AG04450 (cell line): ENCODE data around the gene SLC66A3. TPM values are rescaled to one million over a fixed set of nuclear protein-coding genes. Genes with fewer than 3 reads are reported as not detected.
"Not testable (repeated sequence)": the region's sequence is repeated elsewhere in the genome, so short reads cannot be mapped to it uniquely, and the experiment has no call there.

ENCODE experiments used
- CTCF ChIA-PET: fragments of 300-600, 350-600 bp; formaldehyde crosslinking; extraction: SDS; loops from one replicate; lab custom pipeline; 2022; ENCODE audit warnings: antibody characterized with exemption, inconsistent platforms; lab: Charles Lee
- POLR2A ChIA-PET: fragments of 350-600 bp; formaldehyde crosslinking; extraction: SDS; loops from one replicate; lab custom pipeline; 2021; ENCODE audit warnings: antibody characterized with exemption, inconsistent platforms; lab: Yijun Ruan, JAX
- DNase-seq: peaks from one replicate; pipeline ENCODE4 v3.0.0-alpha.2; 2011; ENCODE audit warnings: low read depth, low spot score
- H3K27ac ChIP-seq: one replicate; pipeline ENCODE4 v1.5.1; 2012; ENCODE audit warnings: low read depth, low read length, control low read depth
- H3K27me3 ChIP-seq: one replicate; pipeline ENCODE4 v1.6.0; 2012; ENCODE audit warnings: low read length; ENCODE audit not compliant: control insufficient read depth, insufficient read depth
- H3K4me3 ChIP-seq: 2 replicates; pipeline ENCODE4 v1.5.1; 2011; ENCODE audit warnings: mild to moderate bottlenecking, low read depth, low read length, control low read depth
- H3K9me3 ChIP-seq: 2 replicates; pipeline ENCODE4 v1.5.1; 2012; ENCODE audit warnings: low read length; ENCODE audit not compliant: control insufficient read depth, insufficient read depth
- polyA plus RNA-seq: library from polyadenylated mRNA; depleted of rRNA; stranded (reverse); fragments of >200 nt; gene quantifications from 2 replicates; pipeline ENCODE4 v1.2.3, GENCODE V29; 2011
- TF ChIP-seq, protein P1 (sequence below): IDR thresholded peaks from 2 replicates; pipeline ENCODE4 v1.5.1; 2011; ENCODE audit warnings: low read depth, low read length, control low read depth, inconsistent platforms

SLC66A3 gene
- polyA plus RNA-seq, 1 experiment = 40.1 TPM

DNA sequence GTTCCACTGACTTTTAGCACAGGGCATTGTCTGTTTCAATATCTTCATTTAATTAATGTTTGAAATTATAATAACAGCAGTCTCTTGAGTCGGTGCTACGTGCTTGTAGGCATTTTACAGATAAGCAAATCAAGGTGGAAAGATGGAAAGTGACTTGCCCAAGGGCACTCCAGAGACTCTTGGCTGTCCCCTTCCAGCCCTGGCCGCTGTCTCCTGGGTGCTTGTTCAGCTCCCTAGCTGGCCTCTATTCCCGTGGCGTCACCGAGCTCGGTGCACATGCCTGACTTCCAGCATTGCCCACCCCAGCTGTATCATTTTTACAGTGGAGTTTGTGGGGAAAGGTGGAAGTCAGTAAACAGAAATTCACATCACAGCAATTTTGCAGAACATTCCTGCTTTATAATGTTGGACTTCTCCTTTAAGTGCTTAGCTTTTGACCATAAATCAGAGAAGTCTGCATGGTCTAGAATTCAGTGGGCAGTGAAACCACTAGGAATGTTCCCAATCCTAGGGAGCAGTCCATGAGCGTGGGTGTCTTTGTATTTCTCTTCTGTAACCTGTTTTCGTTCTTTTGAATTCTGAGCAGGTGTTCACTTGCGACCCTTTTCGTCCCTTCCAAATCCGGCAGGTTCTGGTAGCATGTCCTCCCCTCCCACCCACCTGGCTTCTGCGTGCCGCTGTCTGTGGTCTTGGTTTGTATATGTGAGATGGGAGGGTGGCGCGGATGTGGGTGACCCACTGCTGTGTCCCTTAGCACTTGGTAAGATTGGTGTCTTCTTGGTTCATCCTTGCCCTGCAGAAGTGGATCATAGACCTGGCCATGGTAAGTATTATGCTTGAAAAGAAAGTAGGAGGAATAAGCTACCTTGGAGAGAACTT is 8.4 kb downstream of the SLC66A3 start:
- Histone ChIP-seq H3K27me3 (no peaks in the 10 kb centered on the region), H3K27ac (no peak overlapping the region), H3K4me3 (no peak overlapping the region), H3K9me3 (no peaks in the 10 kb centered on the region; the same call in 1 of the 2 replicates)
- ChIA-PET CTCF (interaction anchor here (1.0 to 1.5 kb wide), 2 partner anchors 32 to 331 kb away, joined by 3 to 6 read pairs; no protein-coding TSS in a partner anchor), POLR2A (interaction anchor here (0.5 to 0.6 kb wide), 2 partner anchors 29 to 279 kb away, joined by 3 to 4 read pairs; no protein-coding TSS in a partner anchor)
- DNase-seq = no peak
- TF ChIP-seq, protein P1, sequence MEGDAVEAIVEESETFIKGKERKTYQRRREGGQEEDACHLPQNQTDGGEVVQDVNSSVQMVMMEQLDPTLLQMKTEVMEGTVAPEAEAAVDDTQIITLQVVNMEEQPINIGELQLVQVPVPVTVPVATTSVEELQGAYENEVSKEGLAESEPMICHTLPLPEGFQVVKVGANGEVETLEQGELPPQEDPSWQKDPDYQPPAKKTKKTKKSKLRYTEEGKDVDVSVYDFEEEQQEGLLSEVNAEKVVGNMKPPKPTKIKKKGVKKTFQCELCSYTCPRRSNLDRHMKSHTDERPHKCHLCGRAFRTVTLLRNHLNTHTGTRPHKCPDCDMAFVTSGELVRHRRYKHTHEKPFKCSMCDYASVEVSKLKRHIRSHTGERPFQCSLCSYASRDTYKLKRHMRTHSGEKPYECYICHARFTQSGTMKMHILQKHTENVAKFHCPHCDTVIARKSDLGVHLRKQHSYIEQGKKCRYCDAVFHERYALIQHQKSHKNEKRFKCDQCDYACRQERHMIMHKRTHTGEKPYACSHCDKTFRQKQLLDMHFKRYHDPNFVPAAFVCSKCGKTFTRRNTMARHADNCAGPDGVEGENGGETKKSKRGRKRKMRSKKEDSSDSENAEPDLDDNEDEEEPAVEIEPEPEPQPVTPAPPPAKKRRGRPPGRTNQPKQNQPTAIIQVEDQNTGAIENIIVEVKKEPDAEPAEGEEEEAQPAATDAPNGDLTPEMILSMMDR = no peak

DNA sequence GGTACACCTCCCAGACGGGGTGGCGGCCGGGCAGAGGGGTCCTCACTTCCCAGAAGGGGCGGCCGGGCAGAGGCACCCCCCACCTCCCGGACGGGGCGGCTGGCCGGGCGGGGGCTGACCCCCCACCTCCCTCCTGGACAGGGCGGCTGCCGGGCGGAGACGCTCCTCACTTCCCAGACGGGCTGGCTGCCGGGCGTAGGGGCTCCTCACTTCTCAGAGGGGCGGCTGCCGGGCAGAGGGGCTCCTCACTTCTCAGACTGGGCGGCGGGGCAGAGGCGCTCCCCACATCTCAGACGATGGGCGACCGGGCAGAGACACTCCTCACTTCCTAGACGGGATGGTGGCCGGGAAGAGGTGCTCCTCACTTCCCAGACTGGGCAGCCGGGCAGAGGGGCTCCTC is 9.8 kb downstream of the SLC66A3 start:
- CTCF ChIA-PET, H3K9me3 ChIP-seq, DNase-seq, POLR2A ChIA-PET, H3K27ac ChIP-seq, H3K4me3 ChIP-seq, H3K27me3 ChIP-seq: not testable (repeated sequence)

DNA sequence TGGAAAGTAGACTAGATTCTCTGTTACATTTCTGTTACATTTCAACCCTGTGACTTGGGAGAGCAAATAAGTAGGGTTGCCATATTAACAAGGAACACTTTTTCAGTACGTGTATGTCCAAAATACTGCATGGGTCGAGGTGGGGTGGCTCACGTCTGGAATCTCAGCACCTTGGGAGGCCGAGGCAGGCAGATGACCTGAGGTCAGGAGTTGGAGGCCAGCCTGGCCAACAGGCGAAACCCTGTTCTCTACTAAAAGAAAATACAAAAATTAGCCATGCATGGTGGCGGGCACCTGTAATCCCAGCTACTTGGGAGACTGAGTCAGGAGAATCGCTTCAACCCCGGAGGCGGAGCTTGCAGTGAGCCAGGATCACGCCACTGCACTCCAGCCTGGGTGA is 11.2 kb downstream of the SLC66A3 start:
- POLR2A ChIA-PET = no interaction called here
- CTCF ChIA-PET = no interaction called here
- H3K27me3 ChIP-seq = no peaks in the 10 kb centered on the region
- no peak for DNase-seq
- no peak overlapping the region for H3K4me3 ChIP-seq
- H3K27ac ChIP-seq = no peak overlapping the region
- H3K9me3 ChIP-seq = no peaks in the 10 kb centered on the region
- TF ChIP-seq, protein P1 = no peak

DNA sequence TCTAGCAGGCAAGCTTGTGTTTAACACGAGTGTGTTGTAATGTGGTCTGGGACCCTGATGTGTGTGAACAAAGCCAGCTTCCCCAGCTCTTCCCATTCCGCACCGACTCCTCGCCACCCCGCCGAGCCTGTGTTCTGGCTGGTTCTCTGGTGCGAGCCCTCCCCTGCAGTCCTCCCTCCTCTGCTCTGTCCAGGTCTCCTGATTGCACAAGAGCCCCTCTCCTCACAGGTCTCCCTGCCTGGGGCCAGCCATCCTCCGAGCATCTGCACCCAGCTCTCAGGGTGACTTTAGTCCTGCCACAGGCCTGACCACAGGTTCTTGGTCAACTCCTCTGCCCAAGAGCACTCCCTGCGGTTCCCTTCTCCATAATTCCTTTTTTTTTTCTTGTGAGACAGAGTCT is 13.2 kb downstream of the SLC66A3 start:
- Histone ChIP-seq H3K27ac (no peak overlapping the region), H3K9me3 (no peaks in the 10 kb centered on the region), H3K27me3 (no peaks in the 10 kb centered on the region), H3K4me3 (no peak overlapping the region)
- ChIA-PET POLR2A (no interaction called here), CTCF (interaction anchor here (1.0 kb wide), 1 partner anchor 16 kb away, joined by 3 read pairs; no protein-coding TSS in a partner anchor)
- no peak for DNase-seq
- TF ChIP-seq, protein P1 = no peak

DNA sequence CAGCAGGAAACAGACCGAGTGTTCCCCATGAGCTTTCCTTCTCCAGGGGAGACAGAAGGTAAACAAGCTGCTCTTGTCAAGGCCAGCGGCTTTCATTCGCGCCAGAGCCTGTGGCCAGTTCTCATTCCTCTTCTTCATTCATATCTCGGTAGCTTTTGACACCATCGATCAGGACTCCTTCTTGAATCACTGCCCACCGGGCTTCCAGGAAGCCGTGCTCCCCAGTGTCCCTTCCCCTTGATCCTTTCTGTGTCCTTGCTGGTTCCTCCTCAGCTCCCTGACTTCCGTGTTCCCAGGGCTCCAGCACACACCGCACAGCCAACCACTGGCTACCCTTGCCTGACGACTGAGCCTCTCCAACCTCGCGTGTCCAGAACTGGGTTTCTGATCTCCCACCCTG is 14.1 kb downstream of the SLC66A3 start:
- no peak for DNase-seq
- no peaks in the 10 kb centered on the region for H3K9me3 ChIP-seq
- POLR2A ChIA-PET = interaction anchor here (0.8 to 1.0 kb wide), 2 partner anchors 10 to 176 kb away, joined by 3 to 4 read pairs; no protein-coding TSS in a partner anchor
- H3K27ac ChIP-seq = no peak overlapping the region
- H3K27me3 ChIP-seq = no peaks in the 10 kb centered on the region
- CTCF ChIA-PET = interaction anchor here (1.0 kb wide), 1 partner anchor 15 kb away, joined by 3 read pairs; no protein-coding TSS in a partner anchor
- no peak overlapping the region for H3K4me3 ChIP-seq
- TF ChIP-seq, protein P1 = no peak
